ENCODE measurements around the gene MYO3B.

Gene MYO3B

GRCh38 chr2:170177950-170178781, at the start of gene MYO3B:
Gene MYO3B, plus strand, starts transcription at chr2:170178147. Its CDS starts 141 bp downstream, at chr2:170178288.
- TF ChIP-seq FOXK2 (IDR thresholded peaks at IDR 0.05), result no peak
- TF ChIP-seq SUZ12 (IDR thresholded peaks at IDR 0.05), result no peak
- no peak for TF ChIP-seq CTBP1 (IDR thresholded peaks at IDR 0.05; ENCODE audit: borderline replicate concordance)
- no peak for TF ChIP-seq SP1 (IDR thresholded peaks at IDR 0.05)
- no peak for TF ChIP-seq L3MBTL2 (conservative IDR thresholded peaks at IDR 0.05)
- no peak for TF ChIP-seq ELF4 (IDR thresholded peaks at IDR 0.05)
- TF ChIP-seq TARDBP (IDR thresholded peaks at IDR 0.05), result no peak
- TF ChIP-seq FOXM1 (IDR thresholded peaks at IDR 0.05; ENCODE audit: borderline replicate concordance), result no peak
- TF ChIP-seq HDGF (IDR thresholded peaks at IDR 0.05; ENCODE audit: borderline replicate concordance), result no peak
- no peak for TF ChIP-seq NFRKB (IDR thresholded peaks at IDR 0.05)
- TF ChIP-seq BHLHE40 (IDR thresholded peaks at IDR 0.05; ENCODE audit: borderline replicate concordance), result no peak
- no peak for TF ChIP-seq ARNT (IDR thresholded peaks at IDR 0.05)
- CTCF ChIA-PET, result no interaction called here
- no peak for DNase-seq (ENCODE audit: extremely low spot score)
- POLR2A ChIA-PET, result no interaction called here

GRCh38 chr2:170139276-170139967, 38.5 kb upstream of the MYO3B start:
- TF ChIP-seq ELF4 (IDR thresholded peaks at IDR 0.05) (no peak), PKNOX1 (IDR thresholded peaks at IDR 0.05) (no peak), L3MBTL2 (conservative IDR thresholded peaks at IDR 0.05) (no peak), FOXA1 (IDR thresholded peaks at IDR 0.05) (no peak), BHLHE40 (IDR thresholded peaks at IDR 0.05; ENCODE audit: borderline replicate concordance) (no peak), LEF1 (IDR thresholded peaks at IDR 0.05; ENCODE audit: borderline replicate concordance) (no peak), FOXM1 (IDR thresholded peaks at IDR 0.05; ENCODE audit: borderline replicate concordance) (no peak), ARNT (IDR thresholded peaks at IDR 0.05) (no peak), ZNF384 (IDR thresholded peaks at IDR 0.05) (no peak), SUZ12 (IDR thresholded peaks at IDR 0.05) (no peak), CTBP1 (IDR thresholded peaks at IDR 0.05; ENCODE audit: borderline replicate concordance) (no peak), TARDBP (IDR thresholded peaks at IDR 0.05) (no peak), SP1 (IDR thresholded peaks at IDR 0.05) (no peak), NFRKB (IDR thresholded peaks at IDR 0.05) (no peak), HDGF (IDR thresholded peaks at IDR 0.05; ENCODE audit: borderline replicate concordance) (no peak), FOXK2 (IDR thresholded peaks at IDR 0.05) (no peak)
- ChIA-PET POLR2A (no interaction called here), CTCF (no interaction called here)
- no peak for DNase-seq (ENCODE audit: extremely low spot score)

GRCh38 chr2:170140561-170140960, 37.4 kb upstream of the MYO3B start:
- no peak for DNase-seq (ENCODE audit: extremely low spot score)
- ChIA-PET POLR2A (no interaction called here), CTCF (no interaction called here)
- TF ChIP-seq SP1 (IDR thresholded peaks at IDR 0.05) (no peak), BHLHE40 (IDR thresholded peaks at IDR 0.05; ENCODE audit: borderline replicate concordance) (no peak), PKNOX1 (IDR thresholded peaks at IDR 0.05) (no peak), FOXA1 (IDR thresholded peaks at IDR 0.05) (no peak), HDGF (IDR thresholded peaks at IDR 0.05; ENCODE audit: borderline replicate concordance) (no peak), CTBP1 (IDR thresholded peaks at IDR 0.05; ENCODE audit: borderline replicate concordance) (no peak), FOXM1 (IDR thresholded peaks at IDR 0.05; ENCODE audit: borderline replicate concordance) (no peak), L3MBTL2 (conservative IDR thresholded peaks at IDR 0.05) (no peak), ZNF384 (IDR thresholded peaks at IDR 0.05) (no peak), TARDBP (IDR thresholded peaks at IDR 0.05) (no peak), SUZ12 (IDR thresholded peaks at IDR 0.05) (no peak), ARNT (IDR thresholded peaks at IDR 0.05) (no peak), LEF1 (IDR thresholded peaks at IDR 0.05; ENCODE audit: borderline replicate concordance) (no peak), FOXK2 (IDR thresholded peaks at IDR 0.05) (no peak), ELF4 (IDR thresholded peaks at IDR 0.05) (no peak), NFRKB (IDR thresholded peaks at IDR 0.05) (no peak)

- TF ChIP-seq TARDBP (IDR thresholded peaks at IDR 0.05) (no peak), CTBP1 (IDR thresholded peaks at IDR 0.05; ENCODE audit: borderline replicate concordance) (no peak), ELF4 (IDR thresholded peaks at IDR 0.05) (no peak), FOXK2 (IDR thresholded peaks at IDR 0.05) (no peak), FOXM1 (IDR thresholded peaks at IDR 0.05; ENCODE audit: borderline replicate concordance) (no peak), FOXA1 (IDR thresholded peaks at IDR 0.05) (no peak), HDGF (IDR thresholded peaks at IDR 0.05; ENCODE audit: borderline replicate concordance) (no peak), SP1 (IDR thresholded peaks at IDR 0.05) (no peak), BHLHE40 (IDR thresholded peaks at IDR 0.05; ENCODE audit: borderline replicate concordance) (no peak), ZNF384 (IDR thresholded peaks at IDR 0.05) (no peak), ARNT (IDR thresholded peaks at IDR 0.05) (no peak), L3MBTL2 (conservative IDR thresholded peaks at IDR 0.05) (no peak), PKNOX1 (IDR thresholded peaks at IDR 0.05) (no peak), LEF1 (IDR thresholded peaks at IDR 0.05; ENCODE audit: borderline replicate concordance) (no peak), SUZ12 (IDR thresholded peaks at IDR 0.05) (no peak), NFRKB (IDR thresholded peaks at IDR 0.05) (no peak)
- no peak for DNase-seq (ENCODE audit: extremely low spot score)
- ChIA-PET CTCF (no interaction called here), POLR2A (no interaction called here)
These were observed 36.1 kb upstream of the MYO3B start for GRCh38 chr2:170141865-170142264.

GRCh38 chr2:170142502-170142901, 35.4 kb upstream of the MYO3B start:
- TF ChIP-seq ELF4 (IDR thresholded peaks at IDR 0.05) (no peak), FOXM1 (IDR thresholded peaks at IDR 0.05; ENCODE audit: borderline replicate concordance) (no peak), ZNF384 (IDR thresholded peaks at IDR 0.05) (no peak), PKNOX1 (IDR thresholded peaks at IDR 0.05) (no peak), FOXK2 (IDR thresholded peaks at IDR 0.05) (no peak), SUZ12 (IDR thresholded peaks at IDR 0.05) (no peak), HDGF (IDR thresholded peaks at IDR 0.05; ENCODE audit: borderline replicate concordance) (no peak), ARNT (IDR thresholded peaks at IDR 0.05) (no peak), BHLHE40 (IDR thresholded peaks at IDR 0.05; ENCODE audit: borderline replicate concordance) (no peak), SP1 (IDR thresholded peaks at IDR 0.05) (no peak), FOXA1 (IDR thresholded peaks at IDR 0.05) (no peak), L3MBTL2 (conservative IDR thresholded peaks at IDR 0.05) (no peak), NFRKB (IDR thresholded peaks at IDR 0.05) (no peak), CTBP1 (IDR thresholded peaks at IDR 0.05; ENCODE audit: borderline replicate concordance) (no peak), TARDBP (IDR thresholded peaks at IDR 0.05) (no peak), LEF1 (IDR thresholded peaks at IDR 0.05; ENCODE audit: borderline replicate concordance) (no peak)
- CTCF ChIA-PET, result no interaction called here
- POLR2A ChIA-PET, result no interaction called here
- DNase-seq (ENCODE audit: extremely low spot score), result no peak
